ENCODE data around the gene IL34.

The IL34 gene

GRCh38 chr16:70695331-70696070 is 49.1 kb downstream of the IL34 start:
- H3K36me3 ChIP-seq (ENCODE audit: control insufficient read depth, insufficient read depth, low read length), result peaks cover 9% of the 10 kb centered on the region
- no peaks in the 10 kb centered on the region for H3K9me3 ChIP-seq (ENCODE audit: control insufficient read depth, low read length)
- H3K4me3 ChIP-seq (ENCODE audit: insufficient read depth, low read depth, low read length, poor library complexity, severe bottlenecking), result no peak overlapping the region
- DNase-seq, result no peak
- no peaks in the 10 kb centered on the region for H3K4me1 ChIP-seq (ENCODE audit: control insufficient read depth, insufficient read depth, low read length, poor library complexity, severe bottlenecking)
- no peak overlapping the region for H3K27ac ChIP-seq (ENCODE audit: insufficient read depth, low read length, poor library complexity, severe bottlenecking)
- H3K27me3 ChIP-seq (replicated peaks; ENCODE audit: control insufficient read depth, insufficient read depth, low read length, poor library complexity, severe bottlenecking), result no peaks in the 10 kb centered on the region

- no peak overlapping the region for H3K4me3 ChIP-seq (ENCODE audit: insufficient read depth, low read depth, low read length, poor library complexity, severe bottlenecking)
- no peaks in the 10 kb centered on the region for H3K4me1 ChIP-seq (ENCODE audit: control insufficient read depth, insufficient read depth, low read length, poor library complexity, severe bottlenecking)
- H3K36me3 ChIP-seq (ENCODE audit: control insufficient read depth, insufficient read depth, low read length), result peaks cover 9% of the 10 kb centered on the region
- H3K9me3 ChIP-seq (ENCODE audit: control insufficient read depth, low read length), result no peaks in the 10 kb centered on the region
- DNase-seq, result no peak
- H3K27me3 ChIP-seq (replicated peaks; ENCODE audit: control insufficient read depth, insufficient read depth, low read length, poor library complexity, severe bottlenecking), result no peaks in the 10 kb centered on the region
- H3K27ac ChIP-seq (ENCODE audit: insufficient read depth, low read length, poor library complexity, severe bottlenecking), result no peak overlapping the region
Observed at GRCh38 chr16:70696355-70696754, 50.0 kb downstream of the IL34 start.

- Histone ChIP-seq H3K27ac (ENCODE audit: insufficient read depth, low read length, poor library complexity, severe bottlenecking) (no peak overlapping the region), H3K4me1 (ENCODE audit: control insufficient read depth, insufficient read depth, low read length, poor library complexity, severe bottlenecking) (no peaks in the 10 kb centered on the region), H3K27me3 (replicated peaks; ENCODE audit: control insufficient read depth, insufficient read depth, low read length, poor library complexity, severe bottlenecking) (no peaks in the 10 kb centered on the region), H3K9me3 (ENCODE audit: control insufficient read depth, low read length) (no peaks in the 10 kb centered on the region), H3K4me3 (ENCODE audit: insufficient read depth, low read depth, low read length, poor library complexity, severe bottlenecking) (no peak overlapping the region), H3K36me3 (ENCODE audit: control insufficient read depth, insufficient read depth, low read length) (peaks cover 9% of the 10 kb centered on the region)
- no peak for DNase-seq
Observed at GRCh38 chr16:70696952-70697593, 50.7 kb downstream of the IL34 start.

- no peaks in the 10 kb centered on the region for H3K9me3 ChIP-seq (ENCODE audit: control insufficient read depth, low read length)
- H3K4me1 ChIP-seq (ENCODE audit: control insufficient read depth, insufficient read depth, low read length, poor library complexity, severe bottlenecking), result no peaks in the 10 kb centered on the region
- H3K4me3 ChIP-seq (ENCODE audit: insufficient read depth, low read depth, low read length, poor library complexity, severe bottlenecking), result no peak overlapping the region
Observed at GRCh38 chr16:70697594-70698170, 51.3 kb downstream of the IL34 start.

GRCh38 chr16:70698901-70699300 is 52.5 kb downstream of the IL34 start:
- H3K36me3 ChIP-seq (ENCODE audit: control insufficient read depth, insufficient read depth, low read length), result peaks cover 3% of the 10 kb centered on the region
- H3K27me3 ChIP-seq (replicated peaks; ENCODE audit: control insufficient read depth, insufficient read depth, low read length, poor library complexity, severe bottlenecking), result no peaks in the 10 kb centered on the region
- no peaks in the 10 kb centered on the region for H3K4me1 ChIP-seq (ENCODE audit: control insufficient read depth, insufficient read depth, low read length, poor library complexity, severe bottlenecking)
- no peak for DNase-seq
- no peak overlapping the region for H3K27ac ChIP-seq (ENCODE audit: insufficient read depth, low read length, poor library complexity, severe bottlenecking)
- no peak overlapping the region for H3K4me3 ChIP-seq (ENCODE audit: insufficient read depth, low read depth, low read length, poor library complexity, severe bottlenecking)
- no peaks in the 10 kb centered on the region for H3K9me3 ChIP-seq (ENCODE audit: control insufficient read depth, low read length)

More at GRCh38 chr16:70697594-70698170, 51.3 kb downstream of the IL34 start:
- Histone ChIP-seq H3K27me3 (replicated peaks; ENCODE audit: control insufficient read depth, insufficient read depth, low read length, poor library complexity, severe bottlenecking) (no peaks in the 10 kb centered on the region), H3K36me3 (ENCODE audit: control insufficient read depth, insufficient read depth, low read length) (peaks cover 7% of the 10 kb centered on the region), H3K27ac (ENCODE audit: insufficient read depth, low read length, poor library complexity, severe bottlenecking) (no peak overlapping the region)
- DNase-seq, result no peak

- H3K9me3 ChIP-seq (ENCODE audit: control insufficient read depth, low read length), result no peaks in the 10 kb centered on the region
- H3K27me3 ChIP-seq (replicated peaks; ENCODE audit: control insufficient read depth, insufficient read depth, low read length, poor library complexity, severe bottlenecking), result no peaks in the 10 kb centered on the region
- no peaks in the 10 kb centered on the region for H3K4me1 ChIP-seq (ENCODE audit: control insufficient read depth, insufficient read depth, low read length, poor library complexity, severe bottlenecking)
- H3K36me3 ChIP-seq (ENCODE audit: control insufficient read depth, insufficient read depth, low read length), result peaks cover 3% of the 10 kb centered on the region
- no peak for DNase-seq
- H3K4me3 ChIP-seq (ENCODE audit: insufficient read depth, low read depth, low read length, poor library complexity, severe bottlenecking), result no peak overlapping the region
- no peak overlapping the region for H3K27ac ChIP-seq (ENCODE audit: insufficient read depth, low read length, poor library complexity, severe bottlenecking)
Observed at GRCh38 chr16:70699696-70700095, 53.3 kb downstream of the IL34 start.

GRCh38 chr16:70700101-70701020 is 54.0 kb downstream of the IL34 start:
- H3K4me1 ChIP-seq (ENCODE audit: control insufficient read depth, insufficient read depth, low read length, poor library complexity, severe bottlenecking), result no peaks in the 10 kb centered on the region
- peaks cover 3% of the 10 kb centered on the region for H3K36me3 ChIP-seq (ENCODE audit: control insufficient read depth, insufficient read depth, low read length)
- H3K27ac ChIP-seq (ENCODE audit: insufficient read depth, low read length, poor library complexity, severe bottlenecking), result no peak overlapping the region

GRCh38 chr16:70701036-70701435 is 54.7 kb downstream of the IL34 start:
- no peak for DNase-seq
- H3K4me1 ChIP-seq (ENCODE audit: control insufficient read depth, insufficient read depth, low read length, poor library complexity, severe bottlenecking), result no peaks in the 10 kb centered on the region
- no peak overlapping the region for H3K4me3 ChIP-seq (ENCODE audit: insufficient read depth, low read depth, low read length, poor library complexity, severe bottlenecking)
- no peak overlapping the region for H3K27ac ChIP-seq (ENCODE audit: insufficient read depth, low read length, poor library complexity, severe bottlenecking)
- no peaks in the 10 kb centered on the region for H3K9me3 ChIP-seq (ENCODE audit: control insufficient read depth, low read length)
- no peaks in the 10 kb centered on the region for H3K27me3 ChIP-seq (replicated peaks; ENCODE audit: control insufficient read depth, insufficient read depth, low read length, poor library complexity, severe bottlenecking)
- peaks cover 3% of the 10 kb centered on the region for H3K36me3 ChIP-seq (ENCODE audit: control insufficient read depth, insufficient read depth, low read length)

More at GRCh38 chr16:70700101-70701020, 54.0 kb downstream of the IL34 start:
- Histone ChIP-seq H3K4me3 (ENCODE audit: insufficient read depth, low read depth, low read length, poor library complexity, severe bottlenecking) (no peak overlapping the region), H3K27me3 (replicated peaks; ENCODE audit: control insufficient read depth, insufficient read depth, low read length, poor library complexity, severe bottlenecking) (no peaks in the 10 kb centered on the region), H3K9me3 (ENCODE audit: control insufficient read depth, low read length) (no peaks in the 10 kb centered on the region)
- no peak for DNase-seq

- Histone ChIP-seq H3K9me3 (ENCODE audit: control insufficient read depth, low read length) (no peaks in the 10 kb centered on the region), H3K27me3 (replicated peaks; ENCODE audit: control insufficient read depth, insufficient read depth, low read length, poor library complexity, severe bottlenecking) (no peaks in the 10 kb centered on the region), H3K4me1 (ENCODE audit: control insufficient read depth, insufficient read depth, low read length, poor library complexity, severe bottlenecking) (no peaks in the 10 kb centered on the region), H3K27ac (ENCODE audit: insufficient read depth, low read length, poor library complexity, severe bottlenecking) (no peak overlapping the region), H3K4me3 (ENCODE audit: insufficient read depth, low read depth, low read length, poor library complexity, severe bottlenecking) (no peak overlapping the region), H3K36me3 (ENCODE audit: control insufficient read depth, insufficient read depth, low read length) (peaks cover 3% of the 10 kb centered on the region)
- DNase-seq, result no peak
Observed at GRCh38 chr16:70701596-70701995, 55.2 kb downstream of the IL34 start.
